ENCODE measurements around the gene CRABP2.

DNA sequence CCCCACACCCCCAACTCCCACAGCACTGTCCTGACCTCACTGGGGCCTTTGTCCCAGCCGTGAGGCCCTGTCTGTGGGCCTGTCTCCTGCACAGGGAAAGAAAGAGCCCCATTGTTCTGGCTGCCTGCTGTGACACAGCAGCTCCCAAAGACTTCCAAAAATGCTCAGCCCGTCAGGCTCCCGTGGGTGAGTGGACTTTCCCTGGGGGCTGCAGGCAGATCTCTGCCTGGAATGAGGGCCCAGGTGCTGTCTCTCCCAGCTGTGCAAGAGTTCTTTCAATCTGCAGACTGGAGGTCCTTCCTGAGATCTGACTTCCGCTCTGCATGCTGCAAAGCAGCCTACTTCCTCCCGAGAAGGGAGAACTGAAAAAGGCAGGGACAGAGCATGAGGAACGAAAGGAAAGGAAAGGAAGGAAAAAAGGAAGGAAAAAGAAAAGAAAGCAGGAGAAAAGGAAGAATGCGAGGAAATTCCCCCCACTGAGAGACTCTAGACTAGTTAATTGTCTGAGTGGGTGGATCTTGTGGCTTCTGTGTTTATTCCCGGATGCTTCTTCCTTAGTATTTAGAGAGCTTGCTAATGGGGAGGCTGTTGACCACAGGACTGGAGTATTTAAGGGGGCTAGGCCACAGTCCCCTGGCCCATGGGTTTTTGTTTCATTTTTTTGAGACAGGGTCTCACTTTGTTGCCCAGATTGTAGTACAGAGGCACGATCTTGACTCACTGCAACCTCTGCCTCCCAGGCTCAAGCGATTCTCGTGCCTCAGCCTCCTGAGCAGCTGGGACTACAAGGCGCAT, 43.2 kb downstream of the CRABP2 start:
- TF ChIP-seq CTCF (IDR thresholded peaks at IDR 0.05) (no peak), POLR2A (IDR thresholded peaks at IDR 0.05) (no peak)

Measured in adrenal gland (tissue), 5 donors.